ENCODE data around the gene NCKAP5.

The NCKAP5 gene

GRCh38 chr2:133380991-133381390, 187.3 kb downstream of the NCKAP5 start:
- no peak for DNase-seq (ENCODE audit: low read depth)

- DNase-seq (ENCODE audit: low read depth) = no peak
Measured at GRCh38 chr2:133378928-133379549, 189.2 kb downstream of the NCKAP5 start.

- no peak for DNase-seq (ENCODE audit: low read depth)
Measured at GRCh38 chr2:133378386-133378785, 189.9 kb downstream of the NCKAP5 start.

GRCh38 chr2:133377599-133377998, 190.7 kb downstream of the NCKAP5 start:
- DNase-seq (ENCODE audit: low read depth) = no peak

- DNase-seq (ENCODE audit: low read depth) = no peak
Measured at GRCh38 chr2:133377021-133377481, 191.2 kb downstream of the NCKAP5 start.

GRCh38 chr2:133374781-133375180, 193.5 kb downstream of the NCKAP5 start:
- no peak for DNase-seq (ENCODE audit: low read depth)

- DNase-seq (ENCODE audit: low read depth) = no peak
Measured at GRCh38 chr2:133371286-133371685, 197.0 kb downstream of the NCKAP5 start.

GRCh38 chr2:133369901-133370658, 198.2 kb downstream of the NCKAP5 start:
- no peak for DNase-seq (ENCODE audit: low read depth)

GRCh38 chr2:133365117-133365516, 203.1 kb downstream of the NCKAP5 start:
- no peak for DNase-seq (ENCODE audit: low read depth)

GRCh38 chr2:133364636-133365035, 203.6 kb downstream of the NCKAP5 start:
- DNase-seq (ENCODE audit: low read depth) = no peak

GRCh38 chr2:133363884-133364283, 204.4 kb downstream of the NCKAP5 start:
- no peak for DNase-seq (ENCODE audit: low read depth)

GRCh38 chr2:133362061-133362476, 206.2 kb downstream of the NCKAP5 start:
- DNase-seq (ENCODE audit: low read depth) = no peak

- no peak for DNase-seq (ENCODE audit: low read depth)
Measured at GRCh38 chr2:133360882-133361281, 207.4 kb downstream of the NCKAP5 start.

GRCh38 chr2:133360190-133360589, 208.1 kb downstream of the NCKAP5 start:
- no peak for DNase-seq (ENCODE audit: low read depth)

GRCh38 chr2:133352719-133353118, 215.5 kb downstream of the NCKAP5 start:
- DNase-seq (ENCODE audit: low read depth) = no peak

GRCh38 chr2:133346654-133347053, 221.6 kb downstream of the NCKAP5 start:
- no peak for DNase-seq (ENCODE audit: low read depth)

GRCh38 chr2:133345638-133346037, 222.6 kb downstream of the NCKAP5 start:
- DNase-seq (ENCODE audit: low read depth) = no peak

GRCh38 chr2:133344849-133345248, 223.4 kb downstream of the NCKAP5 start:
- DNase-seq (ENCODE audit: low read depth) = no peak

- DNase-seq (ENCODE audit: low read depth) = no peak
Measured at GRCh38 chr2:133343018-133343352, 225.3 kb downstream of the NCKAP5 start.

- DNase-seq (ENCODE audit: low read depth) = no peak
Measured at GRCh38 chr2:133342286-133343017, 225.8 kb downstream of the NCKAP5 start.

- no peak for DNase-seq (ENCODE audit: low read depth)
Measured at GRCh38 chr2:133341575-133341974, 226.7 kb downstream of the NCKAP5 start.

- DNase-seq (ENCODE audit: low read depth) = no peak
Measured at GRCh38 chr2:133338224-133338623, 230.0 kb downstream of the NCKAP5 start.

GRCh38 chr2:133334923-133335322, 233.3 kb downstream of the NCKAP5 start:
- DNase-seq (ENCODE audit: low read depth) = no peak
